Naive thymus-derived CD4-positive, alpha-beta T cell (primary cell): ENCODE data around the gene MRPL42. TPM values are rescaled to one million over a fixed set of nuclear protein-coding genes. Genes with fewer than 3 reads are reported as not detected.

Experiments
- ATAC-seq: fragments of 150-1000 bp; cut with Tn5 transposase; 2 replicates; pipeline ENCODE4 v1.10.0; 2021; ENCODE audit warnings: mild to moderate bottlenecking, moderate library complexity
- CTCF ChIA-PET: fragments of 350-600 bp; sonication (Branson Sonifier 250); formaldehyde crosslinking; loops from one replicate; lab custom pipeline; 2021; ENCODE audit warnings: antibody characterized with exemption; lab: Charles Lee
- POLR2A ChIA-PET: fragments of 350-600 bp; sonication (Branson Sonifier 250); formaldehyde crosslinking; loops from one replicate; lab custom pipeline; 2021; ENCODE audit warnings: antibody characterized with exemption, inconsistent platforms; lab: Charles Lee
- DNase-seq, 9 donors: peaks; one replicate each; pipeline versions ENCODE4 v3.0.0 to v3.0.0-alpha.2; 2020 to 2022; ENCODE audit warnings: mixed read lengths in 1 of 9
- H3K27ac ChIP-seq: one replicate; pipeline ENCODE4 v1.7.0; 2013; ENCODE audit warnings: mild to moderate bottlenecking, low read depth, low read length, moderate library complexity
- H3K27me3 ChIP-seq, 2 donors: one replicate each; pipeline ENCODE4 v1.7.0; 2013; ENCODE audit warnings: low read length in 2 of 2, mild to moderate bottlenecking in 2 of 2, moderate library complexity in 2 of 2; ENCODE audit not compliant: control insufficient read depth in 2 of 2, insufficient read depth in 2 of 2
- H3K36me3 ChIP-seq, 3 experiments: 1 replicate in 2 of 3; 2 replicates in 1 of 3; pipeline ENCODE4 v1.7.0; 2013; ENCODE audit warnings: low read length in 3 of 3, mild to moderate bottlenecking in 3 of 3, moderate library complexity in 1 of 3; ENCODE audit not compliant: insufficient read depth in 3 of 3, control insufficient read depth in 2 of 3
- H3K4me1 ChIP-seq, 2 donors: one replicate each; pipeline ENCODE4 v1.7.0; 2013; ENCODE audit warnings: low read length in 2 of 2, mild to moderate bottlenecking in 2 of 2, moderate library complexity in 1 of 2; ENCODE audit not compliant: control insufficient read depth in 2 of 2, insufficient read depth in 2 of 2
- H3K4me3 ChIP-seq: 2 replicates; pipeline ENCODE4 v1.7.0; 2013; ENCODE audit warnings: mild to moderate bottlenecking, low read length
- H3K9me3 ChIP-seq, 3 experiments: 1 replicate in 2 of 3; 2 replicates in 1 of 3; pipeline ENCODE4 v1.7.0; 2013; ENCODE audit warnings: low read length in 3 of 3; ENCODE audit not compliant: control insufficient read depth in 2 of 3
- H3K27ac Mint-ChIP-seq, 9 donors: one replicate each; pipeline ENCODE4 v1.8.0; 2020 to 2022; ENCODE audit warnings: mixed read lengths in 9 of 9, mild to moderate bottlenecking in 8 of 9, moderate library complexity in 5 of 9, inconsistent platforms in 2 of 9
- H3K27me3 Mint-ChIP-seq, 5 donors: one replicate each; pipeline ENCODE4 v1.8.0; 2021 to 2022; ENCODE audit warnings: mixed read lengths in 5 of 5, mild to moderate bottlenecking in 1 of 5
- H3K36me3 Mint-ChIP-seq, 5 donors: one replicate each; pipeline ENCODE4 v1.8.0; 2020 to 2022; ENCODE audit warnings: mixed read lengths in 5 of 5, mild to moderate bottlenecking in 3 of 5, inconsistent platforms in 1 of 5
- H3K4me1 Mint-ChIP-seq, 7 donors: one replicate each; pipeline ENCODE4 v1.8.0; 2020 to 2022; ENCODE audit warnings: mixed read lengths in 7 of 7, mild to moderate bottlenecking in 3 of 7, inconsistent platforms in 1 of 7
- H3K4me3 Mint-ChIP-seq, 10 donors: one replicate each; pipeline ENCODE4 v1.8.0; 2020 to 2022; ENCODE audit warnings: mild to moderate bottlenecking in 10 of 10, mixed read lengths in 10 of 10, moderate library complexity in 6 of 10, inconsistent platforms in 2 of 10
- H3K9me3 Mint-ChIP-seq, 11 donors: one replicate each; pipeline ENCODE4 v1.8.0; 2020 to 2022; ENCODE audit warnings: mixed read lengths in 11 of 11, mild to moderate bottlenecking in 4 of 11, inconsistent platforms in 1 of 11, moderate library complexity in 1 of 11
- intact Hi-C, 2 donors: fragments of 100-400 bp; cut with micrococcal nuclease; formaldehyde crosslinking; loops; one replicate each; pipeline ENCODE4 v1.15.1; 2023
- polyA plus RNA-seq, 2 donors: library from polyadenylated mRNA; unstranded; fragments of 300-500 nt; fragmentation: Illumina TruSeq; gene quantifications; one replicate each; pipeline ENCODE4 v1.2.3, GENCODE V29; 2021
- total RNA-seq, 6 experiments: library from RNA in 5 of 6; stranded (reverse) in 5 of 6; gene quantifications; 1 replicate in 5 of 6; 2 replicates in 1 of 6; pipeline ENCODE4 v1.2.3 and lab custom pipeline; 2021 to 2026

The MRPL42 gene
- total and polyA plus RNA-seq, 7 experiments from 2014 or later: 30.1 to 75.4 (median 48.6) TPM

- H3K4me3 ChIP-seq: peak overlapping the region; percentile 66
- ATAC-seq: no peak
- Mint-ChIP-seq H3K27me3 (no peaks in the 10 kb centered on the region), H3K4me1 (peaks cover 40 to 53% (median 49%) of the 10 kb centered on the region in 7 donors), H3K9me3 (peaks cover 0 to 3% (median 0%) of the 10 kb centered on the region in 11 donors), H3K4me3 (peak overlapping the region; percentile 89 to 100 (median 96)), H3K27ac (peak overlapping the region; percentile 96 to 100 (median 98)), H3K36me3 (peaks cover 0 to 1% (median 0%) of the 10 kb centered on the region in 5 donors)
- H3K27ac ChIP-seq: peak overlapping the region; percentile 98
- ChIA-PET CTCF (interaction anchor here (1.0 to 1.1 kb wide), 2 partner anchors 25 to 62 kb away, joined by 3 read pairs; no protein-coding TSS in a partner anchor), POLR2A (interaction anchor here (0.6 to 2.5 kb wide), 11 partner anchors 18 to 1017 kb away, joined by 3 to 16 read pairs (median 3); partner anchors contain the start of genes CRADD, EEA1 and MRPL42)
- H3K4me1 ChIP-seq: peaks cover 28 to 48% of the 10 kb centered on the region in 2 donors
- peaks cover 0 to 7% (median 0%) of the 10 kb centered on the region in 3 experiments for H3K36me3 ChIP-seq
- H3K27me3 ChIP-seq: no peaks in the 10 kb centered on the region
- no peaks in the 10 kb centered on the region for H3K9me3 ChIP-seq
- intact Hi-C loops: loop anchor here (1.0 to 10.0 kb wide), 15 partner anchors 25 to 1775 kb away; partner anchors contain the start of genes CRADD (in 2 of the 2), PLXNC1 (in 2 of the 2), BTG1 (in 1 of the 2) and EEA1 (in 1 of the 2)
- DNase-seq: no peak
Observed at GRCh38 chr12:93442411-93443340, 24.6 kb upstream of the MRPL42 start.

GRCh38 chr12:93443576-93443975 lies 23.7 kb upstream of the MRPL42 start:
- ChIA-PET POLR2A (interaction anchor here (1.4 to 2.5 kb wide), 3 partner anchors 23 to 513 kb away, joined by 3 to 16 read pairs (median 3); partner anchors contain the start of gene MRPL42), CTCF (no interaction called here)
- Mint-ChIP-seq H3K4me1 (peaks cover 35 to 52% (median 48%) of the 10 kb centered on the region in 7 donors), H3K9me3 (peaks cover 0 to 3% (median 0%) of the 10 kb centered on the region in 11 donors), H3K27me3 (no peaks in the 10 kb centered on the region), H3K27ac (peak overlapping the region in 7 of 9 donors; percentile 96 to 100 (median 99)), H3K4me3 (peak overlapping the region in 1 of 10 donors; percentile 93), H3K36me3 (peaks cover 0 to 1% (median 0%) of the 10 kb centered on the region in 5 donors)
- Histone ChIP-seq H3K9me3 (no peaks in the 10 kb centered on the region), H3K27me3 (no peaks in the 10 kb centered on the region), H3K4me3 (no peak overlapping the region), H3K36me3 (peaks cover 0 to 7% (median 0%) of the 10 kb centered on the region in 3 experiments), H3K27ac (no peak overlapping the region), H3K4me1 (peaks cover 19 to 47% of the 10 kb centered on the region in 2 donors)
- intact Hi-C loops: loop anchor here (5.0 to 10.0 kb wide), 5 partner anchors 819 to 1774 kb away; partner anchors contain the start of genes BTG1 (in 1 of the 2), FGD6 (in 1 of the 2) and VEZT (in 1 of the 2)
- ATAC-seq (no peak), DNase-seq (no peak)

- H3K9me3 Mint-ChIP-seq: peaks cover 0 to 3% (median 0%) of the 10 kb centered on the region in 11 donors
- peak overlapping the region; percentile 18 for H3K4me3 ChIP-seq
- intact Hi-C loops: loop anchor here (1.0 to 10.0 kb wide), 5 partner anchors 12 to 1413 kb away; partner anchors contain the start of genes BTG1 (in 1 of the 2), CRADD (in 1 of the 2) and MRPL42 (in 1 of the 2)
- ATAC-seq: peak; percentile 86
- peaks cover 18 to 36% (median 31%) of the 10 kb centered on the region in 7 donors for H3K4me1 Mint-ChIP-seq
- H3K36me3 ChIP-seq: no peaks in the 10 kb centered on the region
- H3K9me3 ChIP-seq: no peaks in the 10 kb centered on the region
- peaks cover 0 to 32% of the 10 kb centered on the region in 2 donors for H3K4me1 ChIP-seq
- H3K27me3 Mint-ChIP-seq: no peaks in the 10 kb centered on the region
- H3K36me3 Mint-ChIP-seq: no peaks in the 10 kb centered on the region
- H3K27ac ChIP-seq: peak overlapping the region; percentile 78
- H3K27ac Mint-ChIP-seq: peak overlapping the region; percentile 64 to 100 (median 99)
- peak overlapping the region; percentile 46 to 85 (median 74) for H3K4me3 Mint-ChIP-seq
- DNase-seq: peak in 7 of 9 donors; percentile 45 to 84 (median 74)
- ChIA-PET POLR2A (interaction anchor here (1.0 to 1.8 kb wide), 2 partner anchors 18 to 20 kb away, joined by 4 to 5 read pairs; no protein-coding TSS in a partner anchor), CTCF (no interaction called here)
- no peaks in the 10 kb centered on the region for H3K27me3 ChIP-seq
Observed at GRCh38 chr12:93447555-93448290, 19.6 kb upstream of the MRPL42 start.

DNA sequence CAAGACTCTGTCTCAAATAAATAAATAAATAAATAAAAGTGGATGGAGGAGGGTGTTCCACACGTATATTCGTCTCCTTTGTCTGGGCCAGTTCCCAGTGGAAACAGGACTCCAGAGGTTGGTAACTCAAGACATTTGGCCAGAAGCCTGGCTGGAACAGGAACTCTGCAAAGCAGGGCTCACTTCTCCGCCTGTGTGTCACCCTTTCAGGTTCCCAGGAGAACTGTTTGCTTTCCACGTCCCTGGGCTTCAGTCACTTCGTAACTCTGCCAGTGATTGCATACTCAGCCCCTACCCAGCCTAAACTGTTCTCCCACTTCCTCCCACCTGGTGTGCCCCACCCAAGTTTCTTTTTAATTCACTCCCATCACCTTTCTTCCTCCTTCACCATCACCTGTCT lies 18.5 kb upstream of the MRPL42 start:
- ChIA-PET CTCF (no interaction called here), POLR2A (interaction anchor here (0.6 to 1.0 kb wide), 3 partner anchors 17 to 293 kb away, joined by 3 to 9 read pairs (median 5); no protein-coding TSS in a partner anchor)
- H3K27me3 Mint-ChIP-seq: no peaks in the 10 kb centered on the region
- DNase-seq (no peak), ATAC-seq (no peak)
- peak overlapping the region in 9 of 10 donors; percentile 3 to 82 (median 52) for H3K4me3 Mint-ChIP-seq
- no peaks in the 10 kb centered on the region for H3K36me3 Mint-ChIP-seq
- H3K9me3 Mint-ChIP-seq: peaks cover 0 to 3% (median 0%) of the 10 kb centered on the region in 11 donors
- Histone ChIP-seq H3K27ac (peak overlapping the region; percentile 65), H3K9me3 (no peaks in the 10 kb centered on the region), H3K36me3 (no peaks in the 10 kb centered on the region), H3K4me3 (no peak overlapping the region), H3K27me3 (no peaks in the 10 kb centered on the region), H3K4me1 (peaks cover 0 to 29% of the 10 kb centered on the region in 2 donors)
- intact Hi-C loops: loop anchor here (1.0 to 10.0 kb wide), 4 partner anchors 11 to 1414 kb away; partner anchors contain the start of genes BTG1 (in 1 of the 2) and MRPL42 (in 1 of the 2)
- H3K4me1 Mint-ChIP-seq: peaks cover 14 to 32% (median 28%) of the 10 kb centered on the region in 7 donors
- peak overlapping the region in 8 of 9 donors; percentile 92 to 100 (median 97) for H3K27ac Mint-ChIP-seq

DNA sequence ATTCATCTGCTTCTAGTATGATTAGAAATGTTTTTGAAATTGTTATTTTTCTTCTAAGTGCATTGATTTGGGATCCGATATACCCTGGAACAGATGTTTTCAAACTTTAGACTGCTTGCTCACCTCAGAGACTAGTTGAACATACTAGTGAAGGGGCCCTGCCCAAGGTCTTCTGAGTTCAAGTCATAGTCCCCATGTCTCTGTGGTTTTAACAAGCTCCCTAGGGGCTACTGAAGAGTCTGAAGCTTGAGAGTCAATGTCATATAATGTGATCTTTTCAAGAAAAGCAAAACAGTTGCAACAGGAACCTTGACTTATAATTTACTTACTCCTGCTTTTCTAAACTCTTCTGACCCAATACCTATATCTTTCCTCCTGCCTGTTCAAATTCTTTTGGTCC lies 18.0 kb upstream of the MRPL42 start:
- no peak for ATAC-seq
- H3K36me3 ChIP-seq: no peaks in the 10 kb centered on the region
- Mint-ChIP-seq H3K4me1 (peaks cover 14 to 32% (median 28%) of the 10 kb centered on the region in 7 donors), H3K27ac (peak overlapping the region in 8 of 9 donors; percentile 92 to 100 (median 97)), H3K9me3 (peaks cover 0 to 3% (median 0%) of the 10 kb centered on the region in 11 donors), H3K4me3 (peak overlapping the region in 9 of 10 donors; percentile 31 to 82 (median 52)), H3K36me3 (no peaks in the 10 kb centered on the region), H3K27me3 (peaks cover 0 to 4% (median 0%) of the 10 kb centered on the region in 5 donors)
- DNase-seq: peak in 1 of 9 donors; percentile 24
- peaks cover 0 to 29% of the 10 kb centered on the region in 2 donors for H3K4me1 ChIP-seq
- H3K27me3 ChIP-seq: no peaks in the 10 kb centered on the region
- H3K4me3 ChIP-seq: no peak overlapping the region
- POLR2A ChIA-PET: interaction anchor here (0.8 to 1.2 kb wide), 2 partner anchors 11 to 43 kb away, joined by 3 to 7 read pairs; no protein-coding TSS in a partner anchor
- H3K9me3 ChIP-seq: no peaks in the 10 kb centered on the region
- peak overlapping the region; percentile 65 for H3K27ac ChIP-seq
- CTCF ChIA-PET: interaction anchor here (0.9 to 1.2 kb wide), 2 partner anchors 18 to 53 kb away, joined by 3 to 4 read pairs; partner anchors contain the start of gene MRPL42
- intact Hi-C loops: loop anchor here (10.0 kb wide), 2 partner anchors 1304 to 1414 kb away; partner anchors contain the start of gene BTG1 (in 1 of the 2)
